ENCODE results near the gene THOC5.

THOC5 gene

GRCh38 chr22:29519996-29520395 lies 33.6 kb downstream of the THOC5 start:
- H3K4me3 Mint-ChIP-seq: no peak overlapping the region
- TF ChIP-seq CTCF (IDR thresholded peaks at IDR 0.05): no peak
- H3K36me3 Mint-ChIP-seq (ENCODE audit: low read depth): peaks cover 87% of the 10 kb centered on the region

GRCh38 chr22:29518427-29518826 lies 35.1 kb downstream of the THOC5 start:
- no peak overlapping the region for H3K27ac Mint-ChIP-seq
- DNase-seq: no peak
- no peaks in the 10 kb centered on the region for H3K4me1 Mint-ChIP-seq
- no peaks in the 10 kb centered on the region for H3K9me3 Mint-ChIP-seq
- peaks cover 73% of the 10 kb centered on the region for H3K36me3 Mint-ChIP-seq (ENCODE audit: low read depth)
- no peak for TF ChIP-seq CTCF (IDR thresholded peaks at IDR 0.05)
- no peaks in the 10 kb centered on the region for H3K27me3 Mint-ChIP-seq (ENCODE audit: low read depth, poor library complexity)
- no peak overlapping the region for H3K4me3 Mint-ChIP-seq

More at GRCh38 chr22:29519996-29520395, 33.6 kb downstream of the THOC5 start:
- no peaks in the 10 kb centered on the region for H3K9me3 Mint-ChIP-seq
- peaks cover 4% of the 10 kb centered on the region for H3K27me3 Mint-ChIP-seq (ENCODE audit: low read depth, poor library complexity)
- no peak for DNase-seq
- no peak overlapping the region for H3K27ac Mint-ChIP-seq
- no peaks in the 10 kb centered on the region for H3K4me1 Mint-ChIP-seq

GRCh38 chr22:29517215-29517908 lies 36.2 kb downstream of the THOC5 start:
- Mint-ChIP-seq H3K27ac (no peak overlapping the region), H3K27me3 (ENCODE audit: low read depth, poor library complexity) (no peaks in the 10 kb centered on the region), H3K4me1 (no peaks in the 10 kb centered on the region), H3K4me3 (no peak overlapping the region), H3K9me3 (no peaks in the 10 kb centered on the region), H3K36me3 (ENCODE audit: low read depth) (peaks cover 70% of the 10 kb centered on the region)
- no peak for DNase-seq
- TF ChIP-seq CTCF (IDR thresholded peaks at IDR 0.05): no peak

- Mint-ChIP-seq H3K27ac (no peak overlapping the region), H3K27me3 (ENCODE audit: low read depth, poor library complexity) (no peaks in the 10 kb centered on the region), H3K36me3 (ENCODE audit: low read depth) (peaks cover 67% of the 10 kb centered on the region), H3K4me3 (no peak overlapping the region), H3K4me1 (no peaks in the 10 kb centered on the region), H3K9me3 (no peaks in the 10 kb centered on the region)
- no peak for DNase-seq
- TF ChIP-seq CTCF (IDR thresholded peaks at IDR 0.05): no peak
Measured at GRCh38 chr22:29512031-29512430, 41.5 kb downstream of the THOC5 start.

- Mint-ChIP-seq H3K4me3 (no peak overlapping the region), H3K4me1 (no peaks in the 10 kb centered on the region), H3K36me3 (ENCODE audit: low read depth) (peaks cover 69% of the 10 kb centered on the region)
Measured at GRCh38 chr22:29511126-29511862, 42.3 kb downstream of the THOC5 start.

More at GRCh38 chr22:29511126-29511862, 42.3 kb downstream of the THOC5 start:
- no peaks in the 10 kb centered on the region for H3K27me3 Mint-ChIP-seq (ENCODE audit: low read depth, poor library complexity)
- H3K27ac Mint-ChIP-seq: no peak overlapping the region
- TF ChIP-seq CTCF (IDR thresholded peaks at IDR 0.05): no peak
- no peak for DNase-seq
- no peaks in the 10 kb centered on the region for H3K9me3 Mint-ChIP-seq

All from nephron progenitor cell (in vitro differentiated cells).